Natural killer cell (primary cell): Measurements from ENCODE around the gene VEGFA. TPM values are rescaled to one million over a fixed set of nuclear protein-coding genes. Genes with fewer than 3 reads are reported as not detected.

Experiments
- ATAC-seq, 3 donors: fragments of 150-1000 bp in 2 of 3; fragments of 200-7000 bp in 1 of 3; cut with Tn5 transposase; 1 replicate in 1 of 3; 2 replicates in 2 of 3; pipeline ENCODE4 v1.10.0; 2021; ENCODE audit warnings: mild to moderate bottlenecking in 2 of 3, moderate library complexity in 2 of 3
- DNase-seq, 2 donors: peaks; one replicate each; pipeline versions ENCODE4 v3.0.0 to v3.0.0-alpha.2; 2013 to 2021; ENCODE audit warnings: mixed read lengths in 1 of 2
- H3K27ac ChIP-seq: one replicate; pipeline ENCODE4 v1.5.1; 2013; ENCODE audit warnings: mild to moderate bottlenecking, low read length
- H3K27me3 ChIP-seq: one replicate; pipeline ENCODE4 v1.6.1; 2013; ENCODE audit warnings: low read length; ENCODE audit not compliant: control insufficient read depth, insufficient read depth
- H3K36me3 ChIP-seq: one replicate; pipeline ENCODE4 v1.6.1; 2013; ENCODE audit warnings: low read length; ENCODE audit not compliant: control insufficient read depth, insufficient read depth
- H3K4me1 ChIP-seq: one replicate; pipeline ENCODE4 v1.6.1; 2013; ENCODE audit warnings: low read length; ENCODE audit not compliant: control insufficient read depth, insufficient read depth
- H3K4me3 ChIP-seq: one replicate; pipeline ENCODE4 v1.5.1; 2013; ENCODE audit warnings: low read length
- H3K9me3 ChIP-seq: one replicate; pipeline ENCODE4 v1.6.1; 2013; ENCODE audit warnings: low read length; ENCODE audit not compliant: control insufficient read depth, insufficient read depth
- H3K27ac Mint-ChIP-seq, 2 donors: one replicate each; pipeline ENCODE4 v1.8.0; 2022; ENCODE audit warnings: mild to moderate bottlenecking in 2 of 2, mixed read lengths in 2 of 2, moderate library complexity in 1 of 2
- H3K27me3 Mint-ChIP-seq, 2 donors: one replicate each; pipeline ENCODE4 v1.8.0; 2022; ENCODE audit warnings: low read depth in 2 of 2, mixed read lengths in 2 of 2
- H3K36me3 Mint-ChIP-seq: one replicate; pipeline ENCODE4 v1.8.0; 2022; ENCODE audit warnings: mixed read lengths
- H3K4me1 Mint-ChIP-seq, 2 donors: one replicate each; pipeline ENCODE4 v1.8.0; 2022; ENCODE audit warnings: mixed read lengths in 2 of 2
- H3K4me3 Mint-ChIP-seq: one replicate; pipeline ENCODE4 v1.8.0; 2022; ENCODE audit warnings: mild to moderate bottlenecking, moderate library complexity, mixed read lengths
- H3K9me3 Mint-ChIP-seq, 2 donors: one replicate each; pipeline ENCODE4 v1.8.0; 2022; ENCODE audit warnings: mixed read lengths in 2 of 2
- WGBS: methylation state at CpG from one replicate; pipeline ENCODE4 v1.1.7; 2013; ENCODE audit warnings: missing lambda C conversion rate; ENCODE audit not compliant: insufficient coverage; 5-methylcytosine and 5-hydroxymethylcytosine counted together
- intact Hi-C: fragments of 100-400 bp; cut with micrococcal nuclease; formaldehyde crosslinking; loops from one replicate; pipeline ENCODE4 v1.14.2; 2022
- total RNA-seq, 4 donors: library from RNA; stranded (reverse); fragments of 120-200 nt in 1 of 4; gene quantifications; one replicate each; pipeline versions ENCODE4 v1.2.3 to v1.2.4, GENCODE V29; 2013 to 2022
- TF ChIP-seq, protein P1 (sequence below): fragments of 200-600 bp; IDR thresholded peaks from one replicate; pipeline ENCODE4 v1.8.0; 2022; ENCODE audit warnings: antibody characterized with exemption

VEGFA gene
- total RNA-seq, 3 donors from 2014 or later (not counting 1 experiment from before 2014, with no cell fraction given): 3.6 to 27.5 (median 3.7) TPM

DNA sequence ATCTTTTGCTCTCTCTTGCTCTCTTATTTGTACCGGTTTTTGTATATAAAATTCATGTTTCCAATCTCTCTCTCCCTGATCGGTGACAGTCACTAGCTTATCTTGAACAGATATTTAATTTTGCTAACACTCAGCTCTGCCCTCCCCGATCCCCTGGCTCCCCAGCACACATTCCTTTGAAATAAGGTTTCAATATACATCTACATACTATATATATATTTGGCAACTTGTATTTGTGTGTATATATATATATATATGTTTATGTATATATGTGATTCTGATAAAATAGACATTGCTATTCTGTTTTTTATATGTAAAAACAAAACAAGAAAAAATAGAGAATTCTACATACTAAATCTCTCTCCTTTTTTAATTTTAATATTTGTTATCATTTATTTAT is 15.9 kb downstream of the VEGFA start:
- ATAC-seq (no peak), DNase-seq (no peak)
- no peaks in the 10 kb centered on the region for H3K4me1 ChIP-seq
- WGBS: 94% methylated on average over 2 of the region's 3 CpGs
- H3K9me3 ChIP-seq: no peaks in the 10 kb centered on the region
- intact Hi-C loops: no loop called here
- no peaks in the 10 kb centered on the region for H3K36me3 Mint-ChIP-seq
- no peaks in the 10 kb centered on the region for H3K4me1 Mint-ChIP-seq
- H3K4me3 Mint-ChIP-seq: no peak overlapping the region
- no peak overlapping the region for H3K27ac ChIP-seq
- H3K9me3 Mint-ChIP-seq: no peaks in the 10 kb centered on the region
- no peaks in the 10 kb centered on the region for H3K27me3 ChIP-seq
- no peak overlapping the region for H3K27ac Mint-ChIP-seq
- no peaks in the 10 kb centered on the region for H3K36me3 ChIP-seq
- H3K4me3 ChIP-seq: no peak overlapping the region
- no peaks in the 10 kb centered on the region for H3K27me3 Mint-ChIP-seq
- TF ChIP-seq, protein P1, sequence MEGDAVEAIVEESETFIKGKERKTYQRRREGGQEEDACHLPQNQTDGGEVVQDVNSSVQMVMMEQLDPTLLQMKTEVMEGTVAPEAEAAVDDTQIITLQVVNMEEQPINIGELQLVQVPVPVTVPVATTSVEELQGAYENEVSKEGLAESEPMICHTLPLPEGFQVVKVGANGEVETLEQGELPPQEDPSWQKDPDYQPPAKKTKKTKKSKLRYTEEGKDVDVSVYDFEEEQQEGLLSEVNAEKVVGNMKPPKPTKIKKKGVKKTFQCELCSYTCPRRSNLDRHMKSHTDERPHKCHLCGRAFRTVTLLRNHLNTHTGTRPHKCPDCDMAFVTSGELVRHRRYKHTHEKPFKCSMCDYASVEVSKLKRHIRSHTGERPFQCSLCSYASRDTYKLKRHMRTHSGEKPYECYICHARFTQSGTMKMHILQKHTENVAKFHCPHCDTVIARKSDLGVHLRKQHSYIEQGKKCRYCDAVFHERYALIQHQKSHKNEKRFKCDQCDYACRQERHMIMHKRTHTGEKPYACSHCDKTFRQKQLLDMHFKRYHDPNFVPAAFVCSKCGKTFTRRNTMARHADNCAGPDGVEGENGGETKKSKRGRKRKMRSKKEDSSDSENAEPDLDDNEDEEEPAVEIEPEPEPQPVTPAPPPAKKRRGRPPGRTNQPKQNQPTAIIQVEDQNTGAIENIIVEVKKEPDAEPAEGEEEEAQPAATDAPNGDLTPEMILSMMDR: no peak

DNA sequence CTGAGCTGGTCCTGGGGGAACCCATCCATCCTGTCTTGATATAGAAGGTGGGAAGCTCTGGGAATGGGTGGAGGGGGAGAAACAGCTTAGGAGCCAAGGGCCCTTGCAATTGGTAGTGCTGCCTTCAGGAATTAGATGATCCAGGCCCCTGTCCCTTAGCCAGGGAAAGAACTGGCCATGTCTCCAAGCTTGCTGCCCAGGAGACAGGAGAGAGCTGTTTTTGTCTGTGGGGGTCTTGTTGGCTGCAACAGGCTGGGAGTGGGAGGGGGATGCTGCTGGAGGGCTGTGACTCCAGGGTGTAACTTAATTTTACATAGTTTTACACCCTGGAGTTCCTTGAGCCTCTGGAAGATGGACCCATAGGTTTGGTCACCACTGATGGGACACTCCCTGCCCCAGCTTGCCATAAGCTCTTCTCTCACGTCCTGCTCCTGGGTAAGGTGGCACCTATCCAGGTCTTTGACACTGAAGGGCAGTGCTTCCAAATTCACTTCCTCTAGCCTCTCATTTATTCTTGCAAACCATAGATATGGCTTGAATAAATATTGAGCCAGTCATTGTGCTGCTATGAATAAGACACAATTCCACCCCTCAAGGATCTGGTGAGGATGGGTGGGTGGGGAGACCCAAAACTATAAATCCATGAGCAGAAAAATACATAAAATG is 16.8 kb downstream of the VEGFA start:
- 94% methylated on average over 1 of the region's 1 CpG for WGBS
- intact Hi-C loops: no loop called here
- Histone ChIP-seq H3K4me3 (no peak overlapping the region), H3K9me3 (no peaks in the 10 kb centered on the region), H3K4me1 (no peaks in the 10 kb centered on the region), H3K27ac (no peak overlapping the region), H3K27me3 (no peaks in the 10 kb centered on the region), H3K36me3 (no peaks in the 10 kb centered on the region)
- H3K27ac Mint-ChIP-seq: no peak overlapping the region
- ATAC-seq: no peak
- TF ChIP-seq, protein P1: no peak
- H3K4me1 Mint-ChIP-seq: no peaks in the 10 kb centered on the region
- H3K9me3 Mint-ChIP-seq: no peaks in the 10 kb centered on the region
- no peaks in the 10 kb centered on the region for H3K36me3 Mint-ChIP-seq
- no peak for DNase-seq
- no peak overlapping the region for H3K4me3 Mint-ChIP-seq
- no peaks in the 10 kb centered on the region for H3K27me3 Mint-ChIP-seq

DNA sequence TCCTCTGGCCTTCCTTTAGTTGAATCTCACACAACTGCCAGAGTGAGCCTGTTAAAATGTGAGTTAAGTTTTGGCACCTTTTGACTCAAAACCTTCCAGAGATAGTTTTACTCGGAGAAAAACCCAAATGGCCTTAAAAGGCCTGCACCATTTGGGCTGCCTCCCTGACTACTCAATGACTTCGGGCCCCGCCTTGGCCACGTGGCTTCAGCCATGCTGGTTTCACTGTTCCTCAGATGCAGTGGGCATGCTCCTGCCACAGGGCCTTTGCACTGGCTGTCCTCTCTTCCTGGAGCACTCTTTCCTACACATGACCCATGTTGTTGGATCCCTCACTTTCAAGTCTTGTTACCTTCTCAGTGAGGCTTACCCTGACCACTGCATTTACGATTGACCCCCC is 18.3 kb downstream of the VEGFA start:
- H3K27me3 Mint-ChIP-seq: no peaks in the 10 kb centered on the region
- H3K27ac Mint-ChIP-seq: no peak overlapping the region
- whole genome bisulfite sequencing: 91% methylated on average over 5 of the region's 5 CpGs
- TF ChIP-seq, protein P1: no peak
- ATAC-seq: no peak
- no peaks in the 10 kb centered on the region for H3K36me3 ChIP-seq
- no peaks in the 10 kb centered on the region for H3K4me1 ChIP-seq
- no peak overlapping the region for H3K27ac ChIP-seq
- no peak overlapping the region for H3K4me3 ChIP-seq
- DNase-seq: no peak
- no peaks in the 10 kb centered on the region for H3K9me3 ChIP-seq
- no peaks in the 10 kb centered on the region for H3K9me3 Mint-ChIP-seq
- no peaks in the 10 kb centered on the region for H3K4me1 Mint-ChIP-seq
- no peak overlapping the region for H3K4me3 Mint-ChIP-seq
- H3K36me3 Mint-ChIP-seq: no peaks in the 10 kb centered on the region
- intact Hi-C loops: no loop called here
- H3K27me3 ChIP-seq: no peaks in the 10 kb centered on the region

DNA sequence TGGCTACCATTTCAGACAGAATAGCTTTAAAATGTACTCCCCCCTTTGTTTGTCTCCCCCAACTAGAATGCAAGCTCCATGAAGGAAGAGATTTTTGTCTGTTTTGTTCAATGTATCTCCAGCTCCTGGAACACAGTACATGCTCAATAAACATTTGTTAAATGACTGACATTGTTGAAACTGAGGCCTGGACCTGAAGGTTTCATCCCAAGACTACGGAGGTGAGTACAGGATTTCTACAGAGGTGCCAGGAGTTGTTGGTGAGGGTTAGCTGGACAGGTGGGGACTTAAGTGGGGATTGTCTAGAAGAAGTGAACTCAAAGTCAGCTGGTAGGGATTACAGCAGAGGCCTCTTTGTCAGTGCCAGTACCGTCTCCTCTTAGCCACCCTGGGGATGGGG is 19.4 kb downstream of the VEGFA start:
- Histone ChIP-seq H3K27ac (no peak overlapping the region), H3K27me3 (no peaks in the 10 kb centered on the region), H3K9me3 (no peaks in the 10 kb centered on the region), H3K4me1 (no peaks in the 10 kb centered on the region), H3K4me3 (no peak overlapping the region), H3K36me3 (no peaks in the 10 kb centered on the region)
- DNase-seq (no peak), ATAC-seq (no peak)
- Mint-ChIP-seq H3K27ac (no peak overlapping the region), H3K36me3 (no peaks in the 10 kb centered on the region), H3K27me3 (no peaks in the 10 kb centered on the region), H3K9me3 (no peaks in the 10 kb centered on the region), H3K4me1 (no peaks in the 10 kb centered on the region), H3K4me3 (no peak overlapping the region)
- intact Hi-C loops: no loop called here
- WGBS: 95% methylated on average over 2 of the region's 2 CpGs
- TF ChIP-seq, protein P1: no peak
